ENCODE results near the gene TRIM46.

TRIM46 gene

GRCh38 chr1:155128755-155129473 is 44.7 kb upstream of the TRIM46 start:
- no CpG with 5 or more reads among the region's 14 CpGs for WGBS (ENCODE audit: insufficient coverage, insufficient read length)
- Histone ChIP-seq H3K36me3 (ENCODE audit: control insufficient read depth, insufficient read depth, low read length) (no peaks in the 10 kb centered on the region), H3K4me1 (ENCODE audit: control insufficient read depth, insufficient read depth, low read length) (peaks cover 25% of the 10 kb centered on the region), H3K4me3 (ENCODE audit: low read length) (no peak overlapping the region; the same call in 1 of the 2 replicates), H3K27me3 (ENCODE audit: control insufficient read depth, insufficient read depth, low read length) (peaks cover 28% of the 10 kb centered on the region), H3K9me3 (ENCODE audit: control insufficient read depth, insufficient read depth, low read length) (no peaks in the 10 kb centered on the region), H3K27ac (ENCODE audit: low read length) (no peak overlapping the region)
- DNase-seq (ENCODE audit: low read depth, low spot score): no peak

- no peak for DNase-seq (ENCODE audit: low read depth, low spot score)
- Histone ChIP-seq H3K4me1 (ENCODE audit: control insufficient read depth, insufficient read depth, low read length) (peaks cover 21% of the 10 kb centered on the region), H3K27ac (ENCODE audit: low read length) (no peak overlapping the region), H3K36me3 (ENCODE audit: control insufficient read depth, insufficient read depth, low read length) (no peaks in the 10 kb centered on the region), H3K27me3 (ENCODE audit: control insufficient read depth, insufficient read depth, low read length) (peaks cover 24% of the 10 kb centered on the region), H3K4me3 (ENCODE audit: low read length) (no peak overlapping the region; the same call in 1 of the 2 replicates), H3K9me3 (ENCODE audit: control insufficient read depth, insufficient read depth, low read length) (no peaks in the 10 kb centered on the region)
- WGBS (ENCODE audit: insufficient coverage, insufficient read length): no CpG with 5 or more reads among the region's 6 CpGs
Observed at GRCh38 chr1:155130272-155131006, 43.2 kb upstream of the TRIM46 start.

GRCh38 chr1:155131285-155131684 is 42.4 kb upstream of the TRIM46 start:
- no peak for DNase-seq (ENCODE audit: low read depth, low spot score)
- Histone ChIP-seq H3K27ac (ENCODE audit: low read length) (no peak overlapping the region), H3K36me3 (ENCODE audit: control insufficient read depth, insufficient read depth, low read length) (no peaks in the 10 kb centered on the region), H3K4me3 (ENCODE audit: low read length) (no peak overlapping the region), H3K27me3 (ENCODE audit: control insufficient read depth, insufficient read depth, low read length) (peaks cover 16% of the 10 kb centered on the region), H3K9me3 (ENCODE audit: control insufficient read depth, insufficient read depth, low read length) (no peaks in the 10 kb centered on the region), H3K4me1 (ENCODE audit: control insufficient read depth, insufficient read depth, low read length) (peaks cover 17% of the 10 kb centered on the region)
- WGBS (ENCODE audit: insufficient coverage, insufficient read length): no CpG with 5 or more reads among the region's 8 CpGs

GRCh38 chr1:155131856-155132255 is 41.8 kb upstream of the TRIM46 start:
- Histone ChIP-seq H3K27ac (ENCODE audit: low read length) (no peak overlapping the region), H3K4me3 (ENCODE audit: low read length) (no peak overlapping the region), H3K4me1 (ENCODE audit: control insufficient read depth, insufficient read depth, low read length) (peaks cover 14% of the 10 kb centered on the region), H3K9me3 (ENCODE audit: control insufficient read depth, insufficient read depth, low read length) (no peaks in the 10 kb centered on the region), H3K27me3 (ENCODE audit: control insufficient read depth, insufficient read depth, low read length) (peaks cover 10% of the 10 kb centered on the region), H3K36me3 (ENCODE audit: control insufficient read depth, insufficient read depth, low read length) (no peaks in the 10 kb centered on the region)
- DNase-seq (ENCODE audit: low read depth, low spot score): no peak
- no CpG with 5 or more reads among the region's 2 CpGs for WGBS (ENCODE audit: insufficient coverage, insufficient read length)

GRCh38 chr1:155133799-155134281 is 39.8 kb upstream of the TRIM46 start:
- Histone ChIP-seq H3K27me3 (ENCODE audit: control insufficient read depth, insufficient read depth, low read length) (no peaks in the 10 kb centered on the region), H3K36me3 (ENCODE audit: control insufficient read depth, insufficient read depth, low read length) (no peaks in the 10 kb centered on the region), H3K9me3 (ENCODE audit: control insufficient read depth, insufficient read depth, low read length) (no peaks in the 10 kb centered on the region), H3K4me1 (ENCODE audit: control insufficient read depth, insufficient read depth, low read length) (peaks cover 14% of the 10 kb centered on the region), H3K4me3 (ENCODE audit: low read length) (no peak overlapping the region), H3K27ac (ENCODE audit: low read length) (no peak overlapping the region)
- DNase-seq (ENCODE audit: low read depth, low spot score): no peak
- no CpG with 5 or more reads among the region's 7 CpGs for WGBS (ENCODE audit: insufficient coverage, insufficient read length)

- no peak overlapping the region for H3K4me3 ChIP-seq (ENCODE audit: low read length)
- no peaks in the 10 kb centered on the region for H3K36me3 ChIP-seq (ENCODE audit: control insufficient read depth, insufficient read depth, low read length)
- H3K9me3 ChIP-seq (ENCODE audit: control insufficient read depth, insufficient read depth, low read length): no peaks in the 10 kb centered on the region
- no peak for DNase-seq (ENCODE audit: low read depth, low spot score)
- H3K27me3 ChIP-seq (ENCODE audit: control insufficient read depth, insufficient read depth, low read length): no peaks in the 10 kb centered on the region
- no CpG with 5 or more reads among the region's 1 CpG for WGBS (ENCODE audit: insufficient coverage, insufficient read length)
- peaks cover 9% of the 10 kb centered on the region for H3K4me1 ChIP-seq (ENCODE audit: control insufficient read depth, insufficient read depth, low read length)
- H3K27ac ChIP-seq (ENCODE audit: low read length): no peak overlapping the region
Observed at GRCh38 chr1:155134322-155134721, 39.3 kb upstream of the TRIM46 start.

- H3K9me3 ChIP-seq (ENCODE audit: control insufficient read depth, insufficient read depth, low read length): no peaks in the 10 kb centered on the region
- no peaks in the 10 kb centered on the region for H3K27me3 ChIP-seq (ENCODE audit: control insufficient read depth, insufficient read depth, low read length)
- no CpG with 5 or more reads among the region's 18 CpGs for WGBS (ENCODE audit: insufficient coverage, insufficient read length)
- H3K36me3 ChIP-seq (ENCODE audit: control insufficient read depth, insufficient read depth, low read length): no peaks in the 10 kb centered on the region
- peak overlapping the region; percentile 54; the same call in 1 of the 2 replicates for H3K4me3 ChIP-seq (ENCODE audit: low read length)
- H3K27ac ChIP-seq (ENCODE audit: low read length): no peak overlapping the region
- peaks cover 5% of the 10 kb centered on the region for H3K4me1 ChIP-seq (ENCODE audit: control insufficient read depth, insufficient read depth, low read length)
- DNase-seq (ENCODE audit: low read depth, low spot score): no peak
Observed at GRCh38 chr1:155134880-155135414, 38.7 kb upstream of the TRIM46 start.

GRCh38 chr1:155135415-155136028 is 38.1 kb upstream of the TRIM46 start, which contains the start of gene SLC50A1:
TSS of gene SLC50A1 (plus strand) at chr1:155135852. CDS start at chr1:155135912, 60 bp downstream.
- H3K27me3 ChIP-seq (ENCODE audit: control insufficient read depth, insufficient read depth, low read length): no peaks in the 10 kb centered on the region
- H3K27ac ChIP-seq (ENCODE audit: low read length): peak within 1 kb of the TSS; percentile 8
- WGBS (ENCODE audit: insufficient coverage, insufficient read length): no CpG with 5 or more reads among the region's 52 CpGs
- peak within 1 kb of the TSS; percentile 76 for H3K4me3 ChIP-seq (ENCODE audit: low read length)
- DNase-seq (ENCODE audit: low read depth, low spot score): peak; percentile 87
- peaks cover 3% of the 10 kb centered on the region; the same call in 1 of the 2 replicates for H3K4me1 ChIP-seq (ENCODE audit: control insufficient read depth, insufficient read depth, low read length)
- H3K9me3 ChIP-seq (ENCODE audit: control insufficient read depth, insufficient read depth, low read length): no peaks in the 10 kb centered on the region
- H3K36me3 ChIP-seq (ENCODE audit: control insufficient read depth, insufficient read depth, low read length): no peaks in the 10 kb centered on the region

GRCh38 chr1:155136748-155137147 is 36.9 kb upstream of the TRIM46 start:
- no peak for DNase-seq (ENCODE audit: low read depth, low spot score)
- no CpG with 5 or more reads among the region's 6 CpGs for WGBS (ENCODE audit: insufficient coverage, insufficient read length)
- no peak overlapping the region for H3K27ac ChIP-seq (ENCODE audit: low read length)
- H3K4me1 ChIP-seq (ENCODE audit: control insufficient read depth, insufficient read depth, low read length): peaks cover 3% of the 10 kb centered on the region; the same call in 1 of the 2 replicates
- H3K27me3 ChIP-seq (ENCODE audit: control insufficient read depth, insufficient read depth, low read length): no peaks in the 10 kb centered on the region
- H3K9me3 ChIP-seq (ENCODE audit: control insufficient read depth, insufficient read depth, low read length): no peaks in the 10 kb centered on the region
- peak overlapping the region; percentile 6; the same call in 1 of the 2 replicates for H3K4me3 ChIP-seq (ENCODE audit: low read length)
- no peaks in the 10 kb centered on the region for H3K36me3 ChIP-seq (ENCODE audit: control insufficient read depth, insufficient read depth, low read length)
